ENCODE measurements around the gene KPNB1. TPM values are rescaled to one million over a fixed set of nuclear protein-coding genes. Genes with fewer than 3 reads are reported as not detected.

Gene KPNB1
- polyA plus RNA-seq, 2 of the 4 experiments (the other 2 are of a cell fraction), result 315 to 358 TPM

DNA sequence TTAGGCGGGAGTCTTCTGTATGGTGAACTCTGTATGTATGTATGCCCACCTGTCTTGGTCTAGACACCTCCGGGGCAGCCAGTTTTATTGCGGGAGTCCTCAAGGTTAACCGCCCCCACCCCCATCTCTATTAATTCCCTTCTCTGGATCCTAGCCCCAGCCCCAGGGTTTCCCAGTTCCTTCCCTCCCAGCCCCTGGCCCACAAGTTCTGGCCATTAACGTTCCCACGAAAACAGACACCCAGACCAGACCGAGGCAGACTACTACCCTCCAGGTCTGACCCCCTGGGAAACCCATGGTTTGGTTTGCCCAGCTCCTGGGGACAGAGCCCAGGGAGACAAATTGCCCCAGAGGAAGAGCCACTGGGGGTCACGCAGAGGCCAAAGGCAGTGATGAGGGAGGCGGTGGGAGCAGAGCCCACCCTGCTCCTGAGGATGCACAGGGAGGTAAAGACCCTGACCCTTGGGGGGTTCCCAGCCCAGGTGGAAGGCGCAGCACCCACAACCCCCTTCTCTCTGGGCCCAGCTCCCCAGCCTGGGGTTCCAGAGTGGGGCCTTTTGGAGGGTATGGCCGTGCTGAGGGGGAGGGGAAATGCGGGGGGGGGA, 52.8 kb downstream of the KPNB1 start:
- Histone ChIP-seq H3K4me2 (no peak overlapping the region), H3K4me3 (no peak overlapping the region), H3K9me3 (no peaks in the 10 kb centered on the region), H3K27ac (no peak overlapping the region), H3K4me1 (no peaks in the 10 kb centered on the region)
- ATAC-seq, result no peak
- no peak for TF ChIP-seq POLR2AphosphoS2 (conservative IDR thresholded peaks at IDR 0.05; ENCODE audit: low read length)
- TF ChIP-seq TP53 (CRISPR knock-in tag; IDR thresholded peaks at IDR 0.05), result no peak
- TF ChIP-seq, protein P1, sequence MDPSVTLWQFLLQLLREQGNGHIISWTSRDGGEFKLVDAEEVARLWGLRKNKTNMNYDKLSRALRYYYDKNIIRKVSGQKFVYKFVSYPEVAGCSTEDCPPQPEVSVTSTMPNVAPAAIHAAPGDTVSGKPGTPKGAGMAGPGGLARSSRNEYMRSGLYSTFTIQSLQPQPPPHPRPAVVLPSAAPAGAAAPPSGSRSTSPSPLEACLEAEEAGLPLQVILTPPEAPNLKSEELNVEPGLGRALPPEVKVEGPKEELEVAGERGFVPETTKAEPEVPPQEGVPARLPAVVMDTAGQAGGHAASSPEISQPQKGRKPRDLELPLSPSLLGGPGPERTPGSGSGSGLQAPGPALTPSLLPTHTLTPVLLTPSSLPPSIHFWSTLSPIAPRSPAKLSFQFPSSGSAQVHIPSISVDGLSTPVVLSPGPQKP (IDR thresholded peaks at IDR 0.05; ENCODE audit: low read depth, low read length), result no peak
- TF ChIP-seq, protein P2, sequence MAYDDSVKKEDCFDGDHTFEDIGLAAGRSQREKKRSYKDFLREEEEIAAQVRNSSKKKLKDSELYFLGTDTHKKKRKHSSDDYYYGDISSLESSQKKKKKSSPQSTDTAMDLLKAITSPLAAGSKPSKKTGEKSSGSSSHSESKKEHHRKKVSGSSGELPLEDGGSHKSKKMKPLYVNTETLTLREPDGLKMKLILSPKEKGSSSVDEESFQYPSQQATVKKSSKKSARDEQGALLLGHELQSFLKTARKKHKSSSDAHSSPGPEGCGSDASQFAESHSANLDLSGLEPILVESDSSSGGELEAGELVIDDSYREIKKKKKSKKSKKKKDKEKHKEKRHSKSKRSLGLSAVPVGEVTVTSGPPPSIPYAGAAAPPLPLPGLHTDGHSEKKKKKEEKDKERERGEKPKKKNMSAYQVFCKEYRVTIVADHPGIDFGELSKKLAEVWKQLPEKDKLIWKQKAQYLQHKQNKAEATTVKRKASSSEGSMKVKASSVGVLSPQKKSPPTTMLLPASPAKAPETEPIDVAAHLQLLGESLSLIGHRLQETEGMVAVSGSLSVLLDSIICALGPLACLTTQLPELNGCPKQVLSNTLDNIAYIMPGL (CRISPR knock-in tag; IDR thresholded peaks at IDR 0.05; ENCODE audit: borderline replicate concordance), result no peak
- no peak for TF ChIP-seq CBX2 (IDR thresholded peaks at IDR 0.05; ENCODE audit: borderline replicate concordance, low read depth)
- TF ChIP-seq FOSB (CRISPR knock-in tag; IDR thresholded peaks at IDR 0.05), result no peak
- TF ChIP-seq, protein P3, sequence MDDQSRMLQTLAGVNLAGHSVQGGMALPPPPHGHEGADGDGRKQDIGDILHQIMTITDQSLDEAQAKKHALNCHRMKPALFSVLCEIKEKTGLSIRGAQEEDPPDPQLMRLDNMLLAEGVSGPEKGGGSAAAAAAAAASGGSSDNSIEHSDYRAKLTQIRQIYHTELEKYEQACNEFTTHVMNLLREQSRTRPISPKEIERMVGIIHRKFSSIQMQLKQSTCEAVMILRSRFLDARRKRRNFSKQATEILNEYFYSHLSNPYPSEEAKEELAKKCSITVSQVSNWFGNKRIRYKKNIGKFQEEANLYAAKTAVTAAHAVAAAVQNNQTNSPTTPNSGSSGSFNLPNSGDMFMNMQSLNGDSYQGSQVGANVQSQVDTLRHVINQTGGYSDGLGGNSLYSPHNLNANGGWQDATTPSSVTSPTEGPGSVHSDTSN (IDR thresholded peaks at IDR 0.05), result no peak
- TF ChIP-seq RNF2 (IDR thresholded peaks at IDR 0.05; ENCODE audit: borderline replicate concordance, low read depth), result no peak
- no peak for TF ChIP-seq CHD2 (IDR thresholded peaks at IDR 0.05; ENCODE audit: low read length, partially characterized antibody)
- no peak for TF ChIP-seq MYC (IDR thresholded peaks at IDR 0.05; ENCODE audit: borderline replicate concordance, low read length)
- TF ChIP-seq NFE2L2 (conservative IDR thresholded peaks at IDR 0.05; ENCODE audit: low read length), result no peak
- TF ChIP-seq ZFP36 (IDR thresholded peaks at IDR 0.05; ENCODE audit: borderline replicate concordance, partially characterized antibody), result no peak
- no peak for TF ChIP-seq EP300 (IDR thresholded peaks at IDR 0.05)
- FAIRE-seq, result no peak
- ChIA-PET CTCF (interaction anchor here (0.7 to 7.3 kb wide), 7 partner anchors 8 to 100 kb away, joined by 3 to 130 read pairs (median 19); partner anchors contain the start of gene TBX21), POLR2A (interaction anchor here (0.6 kb wide), 1 partner anchor 80 kb away, joined by 3 read pairs; no protein-coding TSS in a partner anchor)
- WGBS (ENCODE audit: missing lambda C conversion rate), result 90% methylated on average over 10 of the region's 12 CpGs
- no peak for DNase-seq (ENCODE audit: low read depth in 1 of 2, low spot score in 1 of 2)

DNA sequence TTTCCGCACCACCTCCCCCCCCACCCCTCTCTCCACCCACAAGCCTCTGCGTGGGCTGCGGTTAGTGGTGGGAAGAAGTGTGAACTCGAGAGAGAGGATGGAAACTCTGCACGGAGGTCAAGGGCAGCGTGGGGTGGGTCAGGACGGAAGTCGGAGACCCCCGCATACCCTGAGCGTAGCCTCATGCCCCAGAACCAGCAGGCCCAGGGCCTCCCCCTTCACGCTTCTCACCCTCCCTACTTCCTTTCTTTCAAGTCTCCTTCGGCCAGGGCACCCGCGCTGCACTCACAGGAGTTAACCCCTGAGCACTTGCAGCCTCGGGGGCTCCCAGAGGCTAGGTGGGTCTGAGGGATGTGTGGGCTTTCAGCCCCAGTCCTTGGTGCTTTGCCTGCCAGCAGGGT, 53.5 kb downstream of the KPNB1 start:
- Histone ChIP-seq H3K9me3 (no peaks in the 10 kb centered on the region), H3K27ac (no peak overlapping the region), H3K4me1 (no peaks in the 10 kb centered on the region), H3K4me2 (no peak overlapping the region), H3K4me3 (no peak overlapping the region)
- ChIA-PET CTCF (interaction anchor here (0.7 to 2.8 kb wide), 2 partner anchors 42 to 99 kb away, joined by 3 to 19 read pairs; no protein-coding TSS in a partner anchor), POLR2A (no interaction called here)
- FAIRE-seq, result no peak
- WGBS (ENCODE audit: missing lambda C conversion rate), result 91% methylated on average over 15 of the region's 15 CpGs
- TF ChIP-seq RARB (CRISPR knock-in tag; IDR thresholded peaks at IDR 0.05) (no peak), ESRRA (IDR thresholded peaks at IDR 0.05; ENCODE audit: borderline replicate concordance, low read length) (no peak), CBX2 (IDR thresholded peaks at IDR 0.05; ENCODE audit: borderline replicate concordance, low read depth) (no peak), POLR2AphosphoS2 (conservative IDR thresholded peaks at IDR 0.05; ENCODE audit: low read length) (no peak), FOSB (CRISPR knock-in tag; IDR thresholded peaks at IDR 0.05) (no peak), HOXA7 (CRISPR knock-in tag; IDR thresholded peaks at IDR 0.05) (no peak), RNF2 (IDR thresholded peaks at IDR 0.05; ENCODE audit: borderline replicate concordance, low read depth) (no peak), CHD2 (IDR thresholded peaks at IDR 0.05; ENCODE audit: low read length, partially characterized antibody) (no peak), FOSL2 (IDR thresholded peaks at IDR 0.05) (no peak), FOSL2 (CRISPR knock-in tag; IDR thresholded peaks at IDR 0.05) (no peak), KDM1A (IDR thresholded peaks at IDR 0.05; ENCODE audit: low read depth) (no peak), HOXB5 (CRISPR knock-in tag; IDR thresholded peaks at IDR 0.05) (no peak), SREBF2 (IDR thresholded peaks at IDR 0.05) (no peak)
- TF ChIP-seq, protein P4, sequence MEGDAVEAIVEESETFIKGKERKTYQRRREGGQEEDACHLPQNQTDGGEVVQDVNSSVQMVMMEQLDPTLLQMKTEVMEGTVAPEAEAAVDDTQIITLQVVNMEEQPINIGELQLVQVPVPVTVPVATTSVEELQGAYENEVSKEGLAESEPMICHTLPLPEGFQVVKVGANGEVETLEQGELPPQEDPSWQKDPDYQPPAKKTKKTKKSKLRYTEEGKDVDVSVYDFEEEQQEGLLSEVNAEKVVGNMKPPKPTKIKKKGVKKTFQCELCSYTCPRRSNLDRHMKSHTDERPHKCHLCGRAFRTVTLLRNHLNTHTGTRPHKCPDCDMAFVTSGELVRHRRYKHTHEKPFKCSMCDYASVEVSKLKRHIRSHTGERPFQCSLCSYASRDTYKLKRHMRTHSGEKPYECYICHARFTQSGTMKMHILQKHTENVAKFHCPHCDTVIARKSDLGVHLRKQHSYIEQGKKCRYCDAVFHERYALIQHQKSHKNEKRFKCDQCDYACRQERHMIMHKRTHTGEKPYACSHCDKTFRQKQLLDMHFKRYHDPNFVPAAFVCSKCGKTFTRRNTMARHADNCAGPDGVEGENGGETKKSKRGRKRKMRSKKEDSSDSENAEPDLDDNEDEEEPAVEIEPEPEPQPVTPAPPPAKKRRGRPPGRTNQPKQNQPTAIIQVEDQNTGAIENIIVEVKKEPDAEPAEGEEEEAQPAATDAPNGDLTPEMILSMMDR (IDR thresholded peaks at IDR 0.05), result no peak
- no peak for ATAC-seq
- no peak for DNase-seq (ENCODE audit: low read depth in 1 of 2, low spot score in 1 of 2)

Data from A549 (cell line).